Measurements from ENCODE around the gene PIGU. TPM values are rescaled to one million over a fixed set of nuclear protein-coding genes. Genes with fewer than 3 reads are reported as not detected.
"Not testable (repeated sequence)": the region's sequence is repeated elsewhere in the genome, so short reads cannot be mapped to it uniquely, and the experiment has no call there.

PIGU gene
- total and polyA plus RNA-seq, 7 experiments from 2014 or later, result 8.6 to 34.5 (median 16.7) TPM

GRCh38 chr20:34516247-34517113 is 160.4 kb downstream of the PIGU start, which contains the start of gene DYNLRB1:
TSS of gene DYNLRB1 (plus strand) at chr20:34516422. CDS start at chr20:34516459, 37 bp downstream.
- no peaks in the 10 kb centered on the region for H3K9me3 ChIP-seq (ENCODE audit: control insufficient read depth in 2 of 3, low read length in 3 of 3)
- H3K27me3 ChIP-seq (ENCODE audit: control insufficient read depth in 2 of 2, insufficient read depth in 2 of 2, low read length in 2 of 2), result no peaks in the 10 kb centered on the region
- ATAC-seq (peak; percentile 88), DNase-seq (peak; percentile 87 to 94 (median 92))
- H3K9me3 Mint-ChIP-seq, result peaks cover 0 to 3% (median 0%) of the 10 kb centered on the region in 11 donors
- H3K27me3 Mint-ChIP-seq, result no peaks in the 10 kb centered on the region
- peak within 1 kb of the TSS; percentile 94 to 99 (median 97) for H3K27ac Mint-ChIP-seq
- intact Hi-C loops (cut with micrococcal nuclease), result loop anchor here (1.0 to 5.0 kb wide), 12 partner anchors 22 to 630 kb away; partner anchors contain the start of genes PIGU (in 2 of the 2), ACSS2 (in 1 of the 2), AHCY (in 1 of the 2) and EDEM2 (in 1 of the 2)
- peaks cover 0 to 5% (median 0%) of the 10 kb centered on the region in 5 donors for H3K36me3 Mint-ChIP-seq
- ChIA-PET CTCF (interaction anchor here (0.7 to 3.1 kb wide), 3 partner anchors 190 to 204 kb away, joined by 3 to 13 read pairs (median 3); no protein-coding TSS in a partner anchor), POLR2A (interaction anchor here (0.6 to 3.0 kb wide), 20 partner anchors 13 to 1437 kb away, joined by 3 to 16 read pairs (median 3); partner anchors contain the start of genes ACSS2, AHCY, EIF2S2 and ITCH)
- H3K4me1 ChIP-seq (ENCODE audit: control insufficient read depth in 2 of 2, insufficient read depth in 2 of 2, low read length in 2 of 2), result peaks cover 8 to 11% of the 10 kb centered on the region in 2 donors
- H3K4me3 ChIP-seq (ENCODE audit: low read length), result peak within 1 kb of the TSS; percentile 96
- peaks cover 12 to 59% (median 51%) of the 10 kb centered on the region in 7 donors for H3K4me1 Mint-ChIP-seq
- H3K4me3 Mint-ChIP-seq, result peak within 1 kb of the TSS; percentile 97 to 100 (median 99)
- H3K27ac ChIP-seq (ENCODE audit: low read depth, low read length), result peak within 1 kb of the TSS; percentile 86
- peaks cover 0 to 15% (median 0%) of the 10 kb centered on the region in 3 experiments for H3K36me3 ChIP-seq (ENCODE audit: control insufficient read depth in 2 of 3, insufficient read depth in 3 of 3, low read length in 3 of 3)

GRCh38 chr20:34515484-34516246 is 161.2 kb downstream of the PIGU start:
- CTCF ChIA-PET, result interaction anchor here (0.9 to 3.1 kb wide), 2 partner anchors 187 to 203 kb away, joined by 3 to 13 read pairs; no protein-coding TSS in a partner anchor

DNA sequence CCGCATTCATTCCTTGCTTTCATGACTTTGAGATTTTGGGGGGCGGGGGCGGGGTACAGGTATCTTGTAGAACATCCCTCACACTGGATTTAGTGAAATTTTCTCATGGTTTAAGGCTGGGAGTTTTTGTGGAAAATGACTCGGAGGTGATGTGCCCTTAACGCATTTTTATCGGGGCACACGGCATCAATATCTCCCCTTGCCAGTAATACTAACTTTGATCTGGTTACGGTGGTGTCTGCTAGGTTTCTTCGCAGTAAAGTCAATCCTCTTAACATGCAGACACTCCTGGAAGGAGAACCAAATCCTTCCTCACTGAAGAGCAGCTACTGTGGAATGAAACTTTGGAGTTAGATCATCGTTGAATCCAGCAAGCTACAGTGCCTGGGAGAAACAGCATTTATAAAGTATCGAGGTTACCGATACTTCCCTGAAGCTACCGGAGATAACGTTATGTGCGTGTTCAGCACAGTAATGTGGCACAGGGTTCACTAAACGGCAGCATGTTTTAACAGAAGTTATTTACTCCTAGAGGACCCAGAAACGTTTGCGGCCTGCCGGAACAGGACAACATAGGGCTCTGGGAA is 161.9 kb downstream of the PIGU start:
- ChIA-PET CTCF (interaction anchor here (0.9 to 3.1 kb wide), 3 partner anchors 152 to 202 kb away, joined by 3 to 13 read pairs (median 6); partner anchors contain the start of gene ITCH), POLR2A (interaction anchor here (0.8 to 3.0 kb wide), 12 partner anchors 17 to 523 kb away, joined by 3 to 16 read pairs (median 3); partner anchors contain the start of genes AHCY, EIF2S2, RALY and TP53INP2)
- Mint-ChIP-seq H3K27me3 (no peaks in the 10 kb centered on the region), H3K27ac (peak overlapping the region; percentile 94 to 99 (median 97)), H3K4me1 (peaks cover 10 to 46% (median 42%) of the 10 kb centered on the region in 7 donors), H3K4me3 (peak overlapping the region; percentile 97 to 100 (median 99)), H3K36me3 (peaks cover 0 to 5% (median 0%) of the 10 kb centered on the region in 5 donors), H3K9me3 (peaks cover 0 to 3% (median 0%) of the 10 kb centered on the region in 11 donors)
- intact Hi-C loops (cut with micrococcal nuclease), result loop anchor here (1.0 to 5.0 kb wide), 9 partner anchors 43 to 704 kb away; partner anchors contain the start of genes ACSS2 (in 1 of the 2), AHCY (in 1 of the 2), CHMP4B (in 1 of the 2) and ITCH (in 1 of the 2)
- Histone ChIP-seq H3K27me3 (ENCODE audit: control insufficient read depth in 2 of 2, insufficient read depth in 2 of 2, low read length in 2 of 2) (no peaks in the 10 kb centered on the region), H3K27ac (ENCODE audit: low read depth, low read length) (peak overlapping the region; percentile 86), H3K36me3 (ENCODE audit: control insufficient read depth in 2 of 3, insufficient read depth in 3 of 3, low read length in 3 of 3) (peaks cover 0 to 15% (median 0%) of the 10 kb centered on the region in 3 experiments), H3K9me3 (ENCODE audit: control insufficient read depth in 2 of 3, low read length in 3 of 3) (no peaks in the 10 kb centered on the region), H3K4me1 (ENCODE audit: control insufficient read depth in 2 of 2, insufficient read depth in 2 of 2, low read length in 2 of 2) (peaks cover 5 to 11% of the 10 kb centered on the region in 2 donors), H3K4me3 (ENCODE audit: low read length) (peak overlapping the region; percentile 96)
- no peak for DNase-seq
- ATAC-seq, result peak; percentile 19

More at GRCh38 chr20:34515484-34516246, 161.2 kb downstream of the PIGU start:
- H3K9me3 ChIP-seq (ENCODE audit: control insufficient read depth in 2 of 3, low read length in 3 of 3), result no peaks in the 10 kb centered on the region
- peak overlapping the region; percentile 94 to 99 (median 97) for H3K27ac Mint-ChIP-seq
- H3K4me3 Mint-ChIP-seq, result peak overlapping the region; percentile 97 to 100 (median 99)
- peaks cover 0 to 15% (median 0%) of the 10 kb centered on the region in 3 experiments for H3K36me3 ChIP-seq (ENCODE audit: control insufficient read depth in 2 of 3, insufficient read depth in 3 of 3, low read length in 3 of 3)
- DNase-seq (peak; percentile 35 to 79 (median 71)), ATAC-seq (peak; percentile 80)
- peaks cover 10 to 51% (median 47%) of the 10 kb centered on the region in 7 donors for H3K4me1 Mint-ChIP-seq
- H3K36me3 Mint-ChIP-seq, result peaks cover 0 to 5% (median 0%) of the 10 kb centered on the region in 5 donors
- H3K4me3 ChIP-seq (ENCODE audit: low read length), result peak overlapping the region; percentile 96
- peak overlapping the region; percentile 86 for H3K27ac ChIP-seq (ENCODE audit: low read depth, low read length)
- H3K4me1 ChIP-seq (ENCODE audit: control insufficient read depth in 2 of 2, insufficient read depth in 2 of 2, low read length in 2 of 2), result peaks cover 5 to 11% of the 10 kb centered on the region in 2 donors
- POLR2A ChIA-PET, result interaction anchor here (0.6 to 3.0 kb wide), 22 partner anchors 14 to 1438 kb away, joined by 3 to 16 read pairs (median 3); partner anchors contain the start of genes ACSS2, AHCY, EIF2S2 and ITCH
- intact Hi-C loops (cut with micrococcal nuclease), result loop anchor here (1.0 to 5.0 kb wide), 14 partner anchors 23 to 705 kb away; partner anchors contain the start of genes AHCY (in 2 of the 2), ITCH (in 2 of the 2), MAP1LC3A (in 2 of the 2) and PIGU (in 2 of the 2)
- no peaks in the 10 kb centered on the region for H3K27me3 Mint-ChIP-seq
- H3K27me3 ChIP-seq (ENCODE audit: control insufficient read depth in 2 of 2, insufficient read depth in 2 of 2, low read length in 2 of 2), result no peaks in the 10 kb centered on the region
- peaks cover 0 to 3% (median 0%) of the 10 kb centered on the region in 11 donors for H3K9me3 Mint-ChIP-seq

DNA sequence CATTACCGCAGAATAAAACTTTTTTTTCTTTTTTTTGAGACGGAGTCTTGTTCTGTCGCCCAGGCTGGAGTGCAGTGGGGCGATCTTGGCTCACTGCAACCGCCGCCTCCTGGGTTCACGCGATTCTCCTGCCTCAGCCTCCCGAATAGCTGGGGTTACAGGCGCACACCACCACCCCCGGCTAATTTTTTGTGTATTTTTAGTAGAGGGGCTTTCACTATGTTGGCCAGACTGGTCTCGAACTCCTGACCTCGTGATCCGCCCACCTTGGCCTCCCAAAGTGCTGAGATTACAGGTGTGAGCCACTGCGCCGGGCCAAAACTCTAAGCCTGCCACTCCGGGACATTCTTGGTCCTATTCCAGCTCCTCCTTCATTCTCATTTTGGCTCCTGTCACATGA is 162.9 kb downstream of the PIGU start:
- peaks cover 5 to 11% of the 10 kb centered on the region in 2 donors for H3K4me1 ChIP-seq (ENCODE audit: control insufficient read depth in 2 of 2, insufficient read depth in 2 of 2, low read length in 2 of 2)
- Mint-ChIP-seq H3K4me1 (peaks cover 10 to 37% (median 35%) of the 10 kb centered on the region in 7 donors), H3K27ac (peak overlapping the region in 3 of 9 donors; percentile 27 to 96 (median 94)), H3K4me3 (peak overlapping the region in 2 of 10 donors; percentile 59 to 99)
- H3K4me3 ChIP-seq (ENCODE audit: low read length); H3K9me3 ChIP-seq (ENCODE audit: control insufficient read depth in 2 of 3, low read length in 3 of 3); H3K36me3 Mint-ChIP-seq; H3K27ac ChIP-seq (ENCODE audit: low read depth, low read length); H3K27me3 Mint-ChIP-seq; H3K27me3 ChIP-seq (ENCODE audit: control insufficient read depth in 2 of 2, insufficient read depth in 2 of 2, low read length in 2 of 2); ATAC-seq; DNase-seq; H3K9me3 Mint-ChIP-seq: not testable (repeated sequence)
- intact Hi-C loops (cut with micrococcal nuclease), result loop anchor here in 1 of 2 donors (2.0 kb wide), 2 partner anchors 521 to 703 kb away; partner anchors contain the start of genes CHMP4B and RALY
- H3K36me3 ChIP-seq (ENCODE audit: control insufficient read depth in 2 of 3, insufficient read depth in 3 of 3, low read length in 3 of 3), result peaks cover 0 to 15% (median 3%) of the 10 kb centered on the region in 3 experiments
- ChIA-PET POLR2A (interaction anchor here (0.5 to 0.8 kb wide), 2 partner anchors 38 to 114 kb away, joined by 3 read pairs; no protein-coding TSS in a partner anchor), CTCF (interaction anchor here (0.6 kb wide), 1 partner anchor 48 kb away, joined by 3 read pairs; no protein-coding TSS in a partner anchor)

- no peak overlapping the region for H3K27ac ChIP-seq (ENCODE audit: low read depth, low read length)
- Mint-ChIP-seq H3K27me3 (no peaks in the 10 kb centered on the region), H3K9me3 (peaks cover 0 to 3% (median 0%) of the 10 kb centered on the region in 11 donors), H3K27ac (peak overlapping the region in 7 of 9 donors; percentile 28 to 70 (median 51)), H3K36me3 (peaks cover 0 to 5% (median 3%) of the 10 kb centered on the region in 5 donors), H3K4me3 (peak overlapping the region in 1 of 10 donors; percentile 34), H3K4me1 (peaks cover 3 to 28% (median 25%) of the 10 kb centered on the region in 7 donors)
- H3K4me3 ChIP-seq (ENCODE audit: low read length), result no peak overlapping the region
- H3K27me3 ChIP-seq (ENCODE audit: control insufficient read depth in 2 of 2, insufficient read depth in 2 of 2, low read length in 2 of 2), result no peaks in the 10 kb centered on the region
- peaks cover 2 to 4% of the 10 kb centered on the region in 2 donors for H3K4me1 ChIP-seq (ENCODE audit: control insufficient read depth in 2 of 2, insufficient read depth in 2 of 2, low read length in 2 of 2)
- POLR2A ChIA-PET, result no interaction called here
- H3K9me3 ChIP-seq (ENCODE audit: control insufficient read depth in 2 of 3, low read length in 3 of 3), result no peaks in the 10 kb centered on the region
- H3K36me3 ChIP-seq (ENCODE audit: control insufficient read depth in 2 of 3, insufficient read depth in 3 of 3, low read length in 3 of 3), result peaks cover 0 to 20% (median 5%) of the 10 kb centered on the region in 3 experiments
- intact Hi-C loops (cut with micrococcal nuclease), result no loop called here
- ATAC-seq (no peak), DNase-seq (no peak)
- CTCF ChIA-PET, result no interaction called here
These were observed 163.9 kb downstream of the PIGU start for GRCh38 chr20:34512955-34513419.
